ENCODE measurements around the gene SAMD4B. TPM values are rescaled to one million over a fixed set of nuclear protein-coding genes. Genes with fewer than 3 reads are reported as not detected.

The SAMD4B gene
- total and polyA plus RNA-seq, 7 experiments from 2014 or later, result 7.3 to 84.6 (median 64.0) TPM

GRCh38 chr19:39356647-39357046 lies 14.4 kb downstream of the SAMD4B start:
- H3K9me3 Mint-ChIP-seq, result no peaks in the 10 kb centered on the region
- Histone ChIP-seq H3K4me3 (ENCODE audit: low read length) (no peak overlapping the region), H3K36me3 (ENCODE audit: control insufficient read depth in 2 of 3, insufficient read depth in 3 of 3, low read length in 3 of 3) (peaks cover 16 to 81% (median 23%) of the 10 kb centered on the region in 3 experiments), H3K27ac (ENCODE audit: low read depth, low read length) (no peak overlapping the region), H3K4me1 (ENCODE audit: control insufficient read depth in 2 of 2, insufficient read depth in 2 of 2, low read length in 2 of 2) (no peaks in the 10 kb centered on the region), H3K9me3 (ENCODE audit: control insufficient read depth in 2 of 3, low read length in 3 of 3) (no peaks in the 10 kb centered on the region), H3K27me3 (ENCODE audit: control insufficient read depth in 2 of 2, insufficient read depth in 2 of 2, low read length in 2 of 2) (no peaks in the 10 kb centered on the region)
- no peaks in the 10 kb centered on the region for H3K27me3 Mint-ChIP-seq
- H3K27ac Mint-ChIP-seq, result no peak overlapping the region
- H3K4me3 Mint-ChIP-seq, result no peak overlapping the region
- CTCF ChIA-PET, result no interaction called here
- peaks cover 14 to 55% (median 23%) of the 10 kb centered on the region in 5 donors for H3K36me3 Mint-ChIP-seq
- DNase-seq (no peak), ATAC-seq (no peak)
- POLR2A ChIA-PET, result no interaction called here
- intact Hi-C loops (cut with micrococcal nuclease), result no loop called here
- peaks cover 0 to 15% (median 7%) of the 10 kb centered on the region in 7 donors for H3K4me1 Mint-ChIP-seq

- Histone ChIP-seq H3K27me3 (ENCODE audit: control insufficient read depth in 2 of 2, insufficient read depth in 2 of 2, low read length in 2 of 2) (no peaks in the 10 kb centered on the region), H3K4me1 (ENCODE audit: control insufficient read depth in 2 of 2, insufficient read depth in 2 of 2, low read length in 2 of 2) (no peaks in the 10 kb centered on the region), H3K36me3 (ENCODE audit: control insufficient read depth in 2 of 3, insufficient read depth in 3 of 3, low read length in 3 of 3) (peaks cover 10 to 85% (median 26%) of the 10 kb centered on the region in 3 experiments), H3K9me3 (ENCODE audit: control insufficient read depth in 2 of 3, low read length in 3 of 3) (no peaks in the 10 kb centered on the region), H3K27ac (ENCODE audit: low read depth, low read length) (no peak overlapping the region), H3K4me3 (ENCODE audit: low read length) (no peak overlapping the region)
- H3K9me3 Mint-ChIP-seq, result no peaks in the 10 kb centered on the region
- intact Hi-C loops (cut with micrococcal nuclease), result no loop called here
- POLR2A ChIA-PET, result no interaction called here
- no peak overlapping the region for H3K4me3 Mint-ChIP-seq
- no peak for ATAC-seq
- CTCF ChIA-PET, result no interaction called here
- peaks cover 0 to 10% (median 0%) of the 10 kb centered on the region in 7 donors for H3K4me1 Mint-ChIP-seq
- peaks cover 11 to 50% (median 27%) of the 10 kb centered on the region in 5 donors for H3K36me3 Mint-ChIP-seq
- no peaks in the 10 kb centered on the region for H3K27me3 Mint-ChIP-seq
- DNase-seq, result no peak
- H3K27ac Mint-ChIP-seq, result no peak overlapping the region
These were observed 16.8 kb downstream of the SAMD4B start for GRCh38 chr19:39359026-39359425.

- peak overlapping the region in 2 of 9 donors; percentile 14 to 27 for H3K27ac Mint-ChIP-seq
- ATAC-seq (no peak), DNase-seq (no peak)
- no peaks in the 10 kb centered on the region for H3K27me3 Mint-ChIP-seq
- H3K4me1 ChIP-seq (ENCODE audit: control insufficient read depth in 2 of 2, insufficient read depth in 2 of 2, low read length in 2 of 2), result no peaks in the 10 kb centered on the region
- H3K27me3 ChIP-seq (ENCODE audit: control insufficient read depth in 2 of 2, insufficient read depth in 2 of 2, low read length in 2 of 2), result no peaks in the 10 kb centered on the region
- ChIA-PET CTCF (no interaction called here), POLR2A (interaction anchor here (0.6 kb wide), 1 partner anchor 283 kb away, joined by 3 read pairs; no protein-coding TSS in a partner anchor)
- intact Hi-C loops (cut with micrococcal nuclease), result no loop called here
- H3K4me3 ChIP-seq (ENCODE audit: low read length), result no peak overlapping the region
- peaks cover 10 to 83% (median 26%) of the 10 kb centered on the region in 3 experiments for H3K36me3 ChIP-seq (ENCODE audit: control insufficient read depth in 2 of 3, insufficient read depth in 3 of 3, low read length in 3 of 3)
- no peaks in the 10 kb centered on the region for H3K9me3 Mint-ChIP-seq
- no peaks in the 10 kb centered on the region for H3K9me3 ChIP-seq (ENCODE audit: control insufficient read depth in 2 of 3, low read length in 3 of 3)
- no peak overlapping the region for H3K27ac ChIP-seq (ENCODE audit: low read depth, low read length)
- peaks cover 7 to 45% (median 23%) of the 10 kb centered on the region in 5 donors for H3K36me3 Mint-ChIP-seq
- H3K4me1 Mint-ChIP-seq, result peaks cover 0 to 10% (median 0%) of the 10 kb centered on the region in 7 donors
- no peak overlapping the region for H3K4me3 Mint-ChIP-seq
These were observed 18.4 kb downstream of the SAMD4B start for GRCh38 chr19:39360599-39360998.

GRCh38 chr19:39362682-39363657 lies 20.7 kb downstream of the SAMD4B start:
- no peaks in the 10 kb centered on the region for H3K27me3 Mint-ChIP-seq
- Histone ChIP-seq H3K27ac (ENCODE audit: low read depth, low read length) (no peak overlapping the region), H3K4me3 (ENCODE audit: low read length) (no peak overlapping the region), H3K36me3 (ENCODE audit: control insufficient read depth in 2 of 3, insufficient read depth in 3 of 3, low read length in 3 of 3) (peaks cover 4 to 69% (median 18%) of the 10 kb centered on the region in 3 experiments), H3K27me3 (ENCODE audit: control insufficient read depth in 2 of 2, insufficient read depth in 2 of 2, low read length in 2 of 2) (no peaks in the 10 kb centered on the region), H3K4me1 (ENCODE audit: control insufficient read depth in 2 of 2, insufficient read depth in 2 of 2, low read length in 2 of 2) (no peaks in the 10 kb centered on the region), H3K9me3 (ENCODE audit: control insufficient read depth in 2 of 3, low read length in 3 of 3) (no peaks in the 10 kb centered on the region)
- peaks cover 0 to 25% (median 10%) of the 10 kb centered on the region in 5 donors for H3K36me3 Mint-ChIP-seq
- DNase-seq (no peak), ATAC-seq (peak; percentile 4)
- H3K9me3 Mint-ChIP-seq, result no peaks in the 10 kb centered on the region
- no peak overlapping the region for H3K4me3 Mint-ChIP-seq
- H3K4me1 Mint-ChIP-seq, result peaks cover 0 to 10% (median 0%) of the 10 kb centered on the region in 7 donors
- H3K27ac Mint-ChIP-seq, result peak overlapping the region in 2 of 9 donors; percentile 63 to 79
- intact Hi-C loops (cut with micrococcal nuclease), result no loop called here
- ChIA-PET CTCF (no interaction called here), POLR2A (interaction anchor here (0.6 to 0.9 kb wide), 3 partner anchors 12 to 28 kb away, joined by 3 to 4 read pairs (median 3); partner anchors contain the start of genes MED29 and PAF1)

GRCh38 chr19:39363901-39364457 lies 21.8 kb downstream of the SAMD4B start:
- DNase-seq (no peak), ATAC-seq (peak; percentile 8)
- no peaks in the 10 kb centered on the region for H3K27me3 Mint-ChIP-seq
- CTCF ChIA-PET, result no interaction called here
- POLR2A ChIA-PET, result no interaction called here
- peaks cover 4 to 63% (median 13%) of the 10 kb centered on the region in 3 experiments for H3K36me3 ChIP-seq (ENCODE audit: control insufficient read depth in 2 of 3, insufficient read depth in 3 of 3, low read length in 3 of 3)
- H3K4me3 ChIP-seq (ENCODE audit: low read length), result no peak overlapping the region
- H3K9me3 Mint-ChIP-seq, result no peaks in the 10 kb centered on the region
- no peaks in the 10 kb centered on the region for H3K27me3 ChIP-seq (ENCODE audit: control insufficient read depth in 2 of 2, insufficient read depth in 2 of 2, low read length in 2 of 2)
- no peak overlapping the region for H3K27ac ChIP-seq (ENCODE audit: low read depth, low read length)
- no peaks in the 10 kb centered on the region for H3K9me3 ChIP-seq (ENCODE audit: control insufficient read depth in 2 of 3, low read length in 3 of 3)
- no peak overlapping the region for H3K27ac Mint-ChIP-seq
- no peak overlapping the region for H3K4me3 Mint-ChIP-seq
- H3K4me1 ChIP-seq (ENCODE audit: control insufficient read depth in 2 of 2, insufficient read depth in 2 of 2, low read length in 2 of 2), result no peaks in the 10 kb centered on the region
- intact Hi-C loops (cut with micrococcal nuclease), result no loop called here
- H3K36me3 Mint-ChIP-seq, result peaks cover 0 to 25% (median 14%) of the 10 kb centered on the region in 5 donors
- H3K4me1 Mint-ChIP-seq, result peaks cover 0 to 10% (median 0%) of the 10 kb centered on the region in 7 donors

GRCh38 chr19:39365531-39365930 lies 23.3 kb downstream of the SAMD4B start:
- DNase-seq, result no peak
- H3K4me1 ChIP-seq (ENCODE audit: control insufficient read depth in 2 of 2, insufficient read depth in 2 of 2, low read length in 2 of 2), result no peaks in the 10 kb centered on the region
- H3K9me3 ChIP-seq (ENCODE audit: control insufficient read depth in 2 of 3, low read length in 3 of 3), result no peaks in the 10 kb centered on the region
- no peak overlapping the region for H3K27ac ChIP-seq (ENCODE audit: low read depth, low read length)
- Mint-ChIP-seq H3K4me3 (no peak overlapping the region), H3K27ac (peak overlapping the region in 1 of 9 donors; percentile 22), H3K27me3 (no peaks in the 10 kb centered on the region), H3K4me1 (peaks cover 0 to 6% (median 0%) of the 10 kb centered on the region in 7 donors), H3K9me3 (no peaks in the 10 kb centered on the region), H3K36me3 (peaks cover 4 to 27% (median 9%) of the 10 kb centered on the region in 5 donors)
- intact Hi-C loops (cut with micrococcal nuclease), result no loop called here
- no peak overlapping the region for H3K4me3 ChIP-seq (ENCODE audit: low read length)
- H3K36me3 ChIP-seq (ENCODE audit: control insufficient read depth in 2 of 3, insufficient read depth in 3 of 3, low read length in 3 of 3), result peaks cover 0 to 70% (median 10%) of the 10 kb centered on the region in 3 experiments
- H3K27me3 ChIP-seq (ENCODE audit: control insufficient read depth in 2 of 2, insufficient read depth in 2 of 2, low read length in 2 of 2), result no peaks in the 10 kb centered on the region
- POLR2A ChIA-PET, result no interaction called here
- CTCF ChIA-PET, result interaction anchor here (0.8 kb wide), 1 partner anchor 16 kb away, joined by 4 read pairs; no protein-coding TSS in a partner anchor
- no peak for ATAC-seq

Data from naive thymus-derived CD4-positive, alpha-beta T cell (primary cell).